Sciatic nerve (tissue), 2 donors: Measurements from ENCODE around the gene RPL26. TPM values are rescaled to one million over a fixed set of nuclear protein-coding genes. Genes with fewer than 3 reads are reported as not detected.

Experiments used
- ATAC-seq: fragments of 200-7000 bp; cut with Tn5 transposase; one replicate; pipeline ENCODE4 v1.9.1; 2020; ENCODE audit warnings: mild to moderate bottlenecking, moderate library complexity
- DNase-seq: peaks from one replicate; pipeline ENCODE4 v3.0.0-alpha.2; 2020; ENCODE audit warnings: low spot score
- intact Hi-C: fragments of 100-400 bp; cut with DNase I; formaldehyde crosslinking; loops from one replicate; pipeline ENCODE4 v1.14.2; 2022
- total RNA-seq: library from RNA; stranded (reverse); fragmentation: NEBNext Ultra II Directional; extraction: Animal tissue kit (Norgen Biotek cat#: 25700); gene quantifications from one replicate; pipeline ENCODE4 v1.2.1, GENCODE V29; 2021
- donor health status: DM: no; HTN: no; CAD: no.
- donor health status: DM: no; HTN: no; CAD: no.

Gene RPL26
- total RNA-seq, 1 donor from 2014 or later, result 1,229 TPM

GRCh38 chr17:8339540-8339939, 43.5 kb downstream of the RPL26 start, which contains the start of gene ODF4:
Gene ODF4 (plus strand): TSS chr17:8339840. CDS start chr17:8340052, 212 bp downstream.
- intact Hi-C loops, result no loop called here
- ATAC-seq (no peak), DNase-seq (no peak)

- ATAC-seq (no peak), DNase-seq (no peak)
- intact Hi-C loops, result no loop called here
Measured at GRCh38 chr17:8338753-8339140, 44.2 kb downstream of the RPL26 start.

- DNase-seq, result no peak
- intact Hi-C loops, result no loop called here
- peak; percentile 41 for ATAC-seq
Measured at GRCh38 chr17:8337802-8338752, 44.9 kb downstream of the RPL26 start.

GRCh38 chr17:8333281-8333680, 49.7 kb downstream of the RPL26 start:
- intact Hi-C loops, result no loop called here
- no peak for ATAC-seq

GRCh38 chr17:8332688-8333087, 50.3 kb downstream of the RPL26 start:
- intact Hi-C loops, result no loop called here
- DNase-seq (no peak), ATAC-seq (no peak)

More at GRCh38 chr17:8333281-8333680, 49.7 kb downstream of the RPL26 start:
- DNase-seq, result no peak

- ATAC-seq (no peak), DNase-seq (no peak)
- intact Hi-C loops, result no loop called here
Measured at GRCh38 chr17:8332128-8332527, 50.9 kb downstream of the RPL26 start.

Other genes starting within 250 kb of the RPL26 start
- 182 TPM for gene PER1, start 230.8 kb downstream of the RPL26 start, total RNA-seq
- 108 TPM for gene VAMP2, start 220.2 kb downstream of the RPL26 start, total RNA-seq
- 23.0 TPM for gene TMEM107, start 206.8 kb downstream of the RPL26 start, total RNA-seq
- gene BORCS6, start 193.0 kb downstream of the RPL26 start, total RNA-seq, result 14.4 TPM
- 48.5 TPM for gene AURKB, start 172.6 kb downstream of the RPL26 start, total RNA-seq
- 54.5 TPM for gene CTC1, start 135.1 kb downstream of the RPL26 start, total RNA-seq
- 27.5 TPM for gene PFAS, start 133.9 kb downstream of the RPL26 start, total RNA-seq
- 20.9 TPM for gene RANGRF, start 94.5 kb downstream of the RPL26 start, total RNA-seq
- 6.7 TPM for gene SLC25A35, start 87.8 kb downstream of the RPL26 start, total RNA-seq
- gene ARHGEF15, start 73.0 kb downstream of the RPL26 start, total RNA-seq, result 32.1 TPM
- gene ODF4, start 43.4 kb downstream of the RPL26 start, total RNA-seq, result not detected
- gene RNF222, start 14.6 kb upstream of the RPL26 start, total RNA-seq, result not detected
- 86.7 TPM for gene NDEL1, start 52.7 kb upstream of the RPL26 start, total RNA-seq
- gene MYH10, start 247.5 kb upstream of the RPL26 start, total RNA-seq, result 75.7 TPM